ENCODE data around the gene CPEB1.
"Not testable (repeated sequence)": the region's sequence is repeated elsewhere in the genome, so short reads cannot be mapped to it uniquely, and the experiment has no call there.

The CPEB1 gene

DNA sequence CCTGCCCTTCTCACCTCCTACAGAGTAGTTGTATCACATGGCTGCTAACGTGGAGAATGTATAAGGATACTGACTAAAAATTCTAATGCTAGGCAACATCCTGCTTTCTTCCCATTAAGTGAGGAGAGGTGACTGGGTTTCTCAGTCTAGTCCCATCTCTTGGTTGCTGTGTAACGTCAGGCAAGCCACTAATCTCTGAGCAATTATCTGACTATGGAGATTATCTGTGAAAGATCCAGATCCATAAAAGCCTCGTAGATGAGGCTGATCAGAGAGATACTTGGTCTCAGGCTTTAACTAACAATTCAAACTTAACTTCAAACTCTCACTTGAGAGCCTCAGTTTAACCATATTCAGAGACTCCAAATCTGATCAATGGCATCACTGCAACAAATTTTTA is 102.2 kb downstream of the CPEB1 start:
- DNase-seq (ENCODE audit: low read depth) = no peak

DNA sequence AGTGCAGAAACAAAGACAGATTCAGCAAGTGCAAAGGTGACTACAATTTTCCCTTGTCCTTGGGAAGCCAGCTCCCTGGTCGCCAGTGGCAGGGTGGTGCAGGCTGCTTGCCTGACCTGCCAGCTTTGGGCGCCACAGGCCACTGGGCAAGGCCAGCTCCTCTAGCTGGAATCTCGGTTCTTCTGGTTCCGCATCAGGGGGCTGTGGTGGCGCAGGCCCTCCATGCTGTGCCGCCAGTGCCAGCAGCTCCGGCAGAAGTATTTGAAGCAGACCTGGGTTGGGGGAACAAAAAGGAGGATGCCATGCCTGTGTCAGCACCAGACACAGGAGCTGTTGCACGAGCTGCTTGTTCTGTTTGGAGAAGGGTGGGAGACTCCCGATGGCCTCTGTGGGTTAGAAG is 102.7 kb downstream of the CPEB1 start:
- DNase-seq (ENCODE audit: low read depth) = no peak

DNA sequence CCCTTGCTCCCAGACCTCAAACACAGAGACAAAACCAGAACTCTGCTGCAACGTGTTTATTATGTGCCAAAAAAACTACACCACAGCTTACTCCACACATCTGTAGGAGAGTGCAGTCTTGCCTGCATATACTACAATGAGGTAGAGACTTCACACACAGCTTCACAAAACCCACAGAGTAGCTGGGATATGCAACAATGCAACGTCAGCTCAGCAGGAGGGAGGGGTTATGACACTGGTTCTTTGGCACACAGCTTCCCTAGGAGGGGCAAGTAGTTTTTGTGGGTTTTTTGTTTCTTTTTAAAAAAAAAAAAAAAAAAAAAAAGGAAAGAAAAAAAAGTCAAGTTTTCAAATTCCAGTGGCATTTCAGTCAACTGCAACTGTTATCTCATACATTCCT is 104.0 kb downstream of the CPEB1 start:
- peak; percentile 82 for DNase-seq (ENCODE audit: low read depth)

DNA sequence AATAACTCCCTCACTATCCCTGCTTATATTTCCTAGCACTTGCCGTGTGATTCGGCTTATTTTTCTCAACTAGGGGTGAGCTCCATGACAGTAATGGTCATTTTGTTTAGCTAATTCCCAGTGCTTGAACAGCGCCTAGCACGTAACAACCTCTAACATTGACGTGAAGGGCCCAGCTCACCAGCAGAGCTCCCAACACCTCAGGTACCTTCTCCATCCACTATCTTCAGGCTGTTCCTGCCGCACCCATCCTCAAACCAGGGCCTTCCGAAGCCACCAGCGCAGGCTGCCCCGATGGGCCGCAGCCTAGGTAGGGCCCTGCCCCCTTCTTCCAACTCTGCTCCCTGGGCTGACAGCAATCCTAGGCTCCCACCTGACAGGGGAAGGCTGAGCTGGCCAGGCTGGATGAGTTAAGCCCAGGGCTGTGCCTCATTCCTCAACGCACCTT is 106.2 kb downstream of the CPEB1 start:
- DNase-seq (ENCODE audit: low read depth) = peak; percentile 31

DNA sequence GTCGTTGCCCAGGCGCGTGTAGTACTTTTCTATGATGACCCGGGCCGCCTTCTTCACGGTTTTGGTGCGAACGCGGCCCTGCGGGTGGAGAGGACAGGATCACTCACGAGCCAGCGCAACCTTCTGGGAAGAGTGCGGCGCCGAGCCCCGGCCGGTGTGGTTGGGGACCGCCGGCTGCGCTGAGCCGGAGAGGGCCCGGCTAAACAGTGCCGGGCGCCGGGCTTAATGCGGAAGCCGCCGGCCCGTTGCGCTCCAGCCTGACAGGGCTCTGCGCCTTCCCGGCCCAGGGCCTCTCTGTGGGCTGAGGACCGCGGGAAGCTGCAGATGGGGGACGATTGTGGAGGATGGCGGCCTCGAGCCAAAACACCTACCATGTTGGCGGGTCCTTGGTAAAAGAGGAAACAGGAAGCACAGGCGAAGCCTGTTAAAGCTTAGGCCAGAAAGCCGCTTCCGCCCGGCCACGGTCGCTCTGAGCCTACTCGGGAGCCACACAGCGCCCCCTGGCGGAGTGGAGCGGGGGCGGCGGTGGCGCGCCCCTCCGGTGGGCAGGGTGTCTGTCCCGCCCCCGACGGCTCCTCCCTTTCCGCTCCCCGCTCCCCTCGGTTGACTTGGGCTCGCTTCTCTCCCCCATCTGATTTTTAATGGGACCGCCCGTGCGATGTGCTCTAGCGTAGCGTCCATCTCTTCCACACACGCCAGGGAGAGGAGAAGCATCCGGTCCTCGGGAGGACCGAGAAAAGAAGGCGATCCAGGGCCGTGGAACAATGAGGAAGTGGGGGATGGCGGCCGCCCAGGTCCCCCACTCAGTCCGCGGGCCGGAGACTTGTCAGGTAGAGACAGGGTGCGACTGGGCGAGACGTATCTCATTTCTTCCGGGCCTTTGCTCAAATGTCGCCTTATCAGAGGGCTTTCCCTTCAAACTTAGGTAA is 106.8 kb downstream of the CPEB1 start, which contains the start of gene RPS17:
RPS17 (minus strand) TSS at position 403 of the 929 bp plus-strand sequence; CDS start at position 374, 29 bp downstream.
- peak; percentile 93 for DNase-seq (ENCODE audit: low read depth)

DNA sequence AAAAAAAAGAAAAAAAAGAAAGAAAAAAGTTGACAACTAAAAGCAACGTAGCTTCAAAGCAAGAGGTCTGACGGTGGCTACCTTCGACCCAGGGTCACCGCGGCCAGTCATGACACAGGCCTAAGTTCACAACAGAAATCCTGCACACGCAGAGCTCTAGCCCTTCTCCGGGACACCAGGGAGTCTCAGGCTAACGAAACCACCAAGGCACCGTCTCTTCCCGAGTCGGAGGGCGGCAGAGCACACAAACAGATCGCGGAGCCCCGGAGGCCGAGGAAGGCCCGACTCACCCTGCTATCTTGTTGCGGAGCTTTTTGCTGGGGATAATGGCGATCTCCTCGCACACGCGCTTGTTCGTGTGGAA is 107.5 kb downstream of the CPEB1 start:
- DNase-seq (ENCODE audit: low read depth) = peak; percentile 11

DNA sequence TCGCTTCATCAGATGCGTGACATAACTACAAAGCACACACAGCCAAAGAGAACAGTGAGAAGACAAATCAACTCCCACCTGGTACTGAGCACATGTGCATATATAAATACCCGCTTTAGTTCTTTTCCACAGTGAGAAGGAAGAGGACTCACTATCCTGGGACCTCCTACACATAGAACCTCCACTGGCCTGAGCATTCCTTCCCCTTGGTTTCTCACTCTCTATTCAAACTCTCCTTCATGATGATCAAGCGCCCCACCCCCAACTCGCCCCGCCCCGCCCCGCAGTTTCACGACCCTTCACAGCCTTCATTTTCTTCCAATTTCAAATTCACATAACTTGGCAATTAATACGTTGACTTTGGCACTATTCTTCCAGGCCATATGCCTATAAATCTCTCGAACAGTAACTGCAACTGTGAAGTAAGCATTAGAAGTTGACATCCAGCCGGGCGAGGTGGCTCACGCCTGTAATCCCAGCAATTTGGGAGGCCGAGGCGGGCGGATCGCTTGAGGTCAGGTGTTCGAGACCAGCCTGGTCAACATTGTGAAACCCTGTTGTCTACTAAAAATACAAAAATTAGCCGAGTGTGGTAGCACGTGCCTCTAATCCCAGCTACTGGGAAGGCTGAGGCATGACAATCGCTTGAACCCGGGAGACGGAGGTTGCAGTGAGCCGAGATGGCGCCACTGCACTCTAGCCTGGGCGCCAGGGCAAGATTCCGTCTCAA is 108.0 kb downstream of the CPEB1 start:
- DNase-seq (ENCODE audit: low read depth) = peak; percentile 17

DNA sequence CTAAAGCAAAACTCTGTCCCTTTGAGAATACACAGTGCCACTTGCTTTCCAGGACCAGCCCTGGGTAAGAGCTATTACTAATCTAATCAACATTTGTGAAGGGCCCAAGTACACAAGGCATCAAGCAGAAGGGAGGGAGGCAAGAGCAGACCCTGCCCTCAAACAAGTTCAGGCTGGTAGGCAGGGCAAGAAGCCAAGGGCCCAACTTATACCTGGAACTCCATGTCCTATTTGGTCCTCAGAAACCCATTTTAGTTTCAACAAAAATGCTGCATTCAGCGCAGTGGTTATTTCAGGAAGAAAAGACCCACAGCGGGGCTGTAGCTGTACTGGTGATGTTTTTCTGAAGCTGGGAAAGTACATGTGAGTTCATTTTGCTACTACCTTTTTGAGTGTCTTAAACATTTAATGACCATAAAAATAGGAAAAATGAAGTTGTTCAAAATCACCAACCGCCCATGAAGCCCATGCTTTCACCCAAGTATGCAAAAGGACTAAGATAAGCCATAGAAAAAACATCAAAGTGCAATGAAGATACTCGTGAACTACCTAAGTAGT is 109.7 kb downstream of the CPEB1 start:
- no peak for DNase-seq (ENCODE audit: low read depth)

DNA sequence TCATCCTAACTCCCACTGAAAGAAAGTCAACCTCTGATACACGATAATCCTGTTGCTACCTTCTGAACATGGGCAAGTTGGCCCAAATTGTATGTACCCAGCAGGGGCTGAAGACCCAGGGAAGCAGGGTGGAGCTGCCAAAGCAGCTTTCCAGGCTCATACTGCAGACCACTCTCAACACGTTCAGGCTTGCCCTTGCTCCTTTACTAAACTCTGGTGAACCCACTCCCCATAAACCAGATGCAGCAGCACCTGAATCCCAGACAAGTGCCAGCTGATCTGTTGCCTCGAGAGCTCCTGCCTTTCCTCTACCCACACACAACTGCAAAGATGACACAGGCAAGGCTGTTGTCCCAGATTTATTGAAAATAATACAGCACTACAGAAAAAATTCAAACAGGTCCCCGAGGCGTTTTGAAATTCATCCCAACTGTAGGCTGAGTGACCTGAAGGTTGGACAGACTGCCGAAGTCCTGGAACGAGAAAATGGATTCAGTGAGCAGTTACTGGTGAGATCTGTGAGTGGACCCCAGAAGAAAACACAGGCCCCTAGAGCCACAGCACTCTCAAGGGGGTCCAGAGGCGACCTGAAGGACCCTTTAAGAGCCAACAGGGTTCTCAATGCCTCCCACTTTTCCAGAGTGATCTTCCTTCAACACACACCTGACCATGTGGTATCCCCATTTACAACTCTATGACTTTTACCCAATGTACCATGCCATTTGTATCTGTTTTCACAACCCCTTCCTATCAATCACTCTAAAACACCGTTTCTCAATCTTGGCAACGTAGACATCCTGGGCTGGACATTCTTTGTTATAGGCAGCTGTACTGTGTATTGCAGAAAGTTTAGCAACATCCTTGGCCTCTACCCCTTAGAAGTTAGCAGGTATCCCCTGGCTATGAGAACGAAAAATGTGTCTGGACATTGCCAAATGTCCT is 110.5 kb downstream of the CPEB1 start:
- peak; percentile 34 for DNase-seq (ENCODE audit: low read depth)

DNA sequence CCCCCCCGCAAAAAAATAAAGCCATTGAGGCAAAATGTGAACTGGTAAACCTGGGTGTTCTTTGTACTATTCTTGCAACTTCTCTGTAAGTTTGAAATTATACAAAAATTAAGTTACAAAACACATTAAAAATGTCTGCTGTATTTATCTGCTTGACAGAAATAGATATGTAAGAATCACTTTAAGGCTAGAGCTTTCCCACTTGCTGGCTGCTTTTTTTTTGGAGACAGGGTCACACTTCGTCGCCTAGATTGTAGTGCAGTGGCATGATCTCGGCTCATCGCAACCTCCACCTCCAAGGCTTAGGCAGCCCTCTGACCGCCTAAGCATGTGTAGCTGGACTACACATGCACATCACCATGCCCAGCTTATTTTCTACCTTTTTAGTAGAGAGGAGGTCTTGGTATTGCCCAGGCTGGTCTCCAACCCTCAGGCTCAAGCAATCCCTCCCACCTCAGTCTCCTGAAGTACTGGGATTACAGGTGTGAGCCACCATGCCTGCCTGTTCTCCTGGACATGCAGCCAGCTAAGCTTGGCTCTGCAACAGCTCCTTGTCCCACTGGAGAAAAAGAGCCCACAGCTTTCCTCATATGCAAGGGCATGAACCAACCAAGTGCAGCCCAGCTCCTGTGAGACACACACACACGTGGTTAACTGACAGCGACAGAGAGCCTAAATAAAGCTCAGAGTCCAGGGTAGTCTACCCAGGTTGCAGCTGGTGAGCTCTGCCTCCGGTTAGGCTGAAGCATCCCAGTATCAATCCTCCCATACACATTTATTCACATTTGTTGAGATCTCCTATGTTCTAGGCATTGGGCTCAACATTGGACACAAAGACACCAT is 111.4 kb downstream of the CPEB1 start:
- no peak for DNase-seq (ENCODE audit: low read depth)

DNA sequence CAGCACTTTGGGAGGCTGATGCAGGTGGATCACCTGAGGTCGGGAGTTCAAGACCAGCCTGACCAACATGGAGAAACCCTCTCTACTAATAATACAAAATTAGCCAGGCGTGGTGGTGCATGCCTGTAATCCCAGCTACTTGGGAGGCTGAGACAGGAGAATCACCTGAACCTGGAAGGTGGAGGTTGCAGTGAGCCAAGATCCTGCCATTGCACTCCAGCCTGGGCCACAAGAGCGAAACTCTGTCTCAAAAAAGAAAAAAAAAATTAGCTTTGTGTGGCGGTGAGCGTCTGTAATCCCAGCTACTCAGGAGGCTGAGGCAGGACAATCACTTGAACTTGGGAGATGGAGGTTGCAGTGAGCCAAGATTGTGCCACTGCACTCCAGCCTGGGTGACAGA is 112.0 kb downstream of the CPEB1 start:
- not testable (repeated sequence) for DNase-seq (ENCODE audit: low read depth)

DNA sequence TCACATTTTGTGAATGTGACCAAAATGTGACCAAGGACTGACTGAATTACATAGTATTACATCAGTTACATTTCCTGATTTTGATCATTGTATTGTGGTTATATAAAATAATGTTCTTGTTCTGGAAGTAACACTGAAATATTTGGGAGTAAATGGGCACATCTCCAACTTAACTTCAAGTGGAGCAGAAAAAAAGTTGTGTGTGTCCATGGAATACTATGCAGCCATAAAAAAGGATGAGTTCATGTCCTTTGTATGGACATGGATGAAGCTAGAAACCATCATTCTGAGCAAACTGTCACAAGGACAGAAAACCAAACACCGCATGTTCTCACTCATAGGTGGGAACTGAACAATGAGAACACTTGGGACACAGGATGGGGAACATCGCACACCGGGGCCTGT is 112.7 kb downstream of the CPEB1 start:
- DNase-seq (ENCODE audit: low read depth) = not testable (repeated sequence)

DNA sequence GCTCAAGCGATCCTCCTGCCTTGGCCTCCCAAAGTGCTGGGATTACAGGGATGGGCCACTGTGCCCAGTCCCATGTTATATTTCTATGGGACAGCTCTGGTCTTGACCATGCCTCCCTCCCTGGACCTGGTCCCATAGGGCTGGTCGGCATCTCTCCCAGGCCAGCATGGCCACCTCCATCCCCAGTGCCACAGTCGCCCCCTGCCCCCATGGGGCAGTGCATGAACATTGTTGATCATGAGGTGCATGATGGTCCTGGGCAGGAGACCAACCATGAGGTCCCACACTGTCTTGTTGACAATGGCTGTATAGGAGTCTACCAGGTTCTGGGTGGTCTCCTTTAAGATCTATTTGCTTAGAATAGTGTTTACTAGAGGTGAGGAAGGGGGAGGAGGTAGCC is 113.4 kb downstream of the CPEB1 start:
- DNase-seq (ENCODE audit: low read depth) = no peak

DNA sequence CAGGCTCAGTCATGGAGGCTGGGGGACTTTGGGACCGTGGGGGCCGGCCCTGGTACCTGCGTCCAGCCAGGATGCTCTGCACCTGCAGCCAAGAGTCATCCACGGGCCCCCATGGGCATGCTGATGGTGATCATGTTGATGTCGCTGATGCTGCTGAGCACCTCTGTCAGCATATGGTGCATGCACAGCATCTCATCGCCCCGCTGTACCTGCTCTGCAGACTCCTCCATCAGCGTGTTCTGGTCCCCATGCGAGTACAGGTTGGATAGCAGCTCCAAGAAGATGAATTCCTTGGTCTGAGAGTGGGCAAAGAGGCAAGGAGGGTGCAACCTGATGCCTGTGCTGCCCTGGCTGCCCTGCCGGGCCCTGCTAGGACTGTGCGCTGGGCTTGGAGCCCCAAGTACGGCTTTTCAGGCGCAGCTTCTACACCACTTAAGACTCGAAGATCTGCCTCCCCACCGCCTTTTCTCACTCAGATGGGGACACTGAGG is 114.1 kb downstream of the CPEB1 start:
- no peak for DNase-seq (ENCODE audit: low read depth)

DNA sequence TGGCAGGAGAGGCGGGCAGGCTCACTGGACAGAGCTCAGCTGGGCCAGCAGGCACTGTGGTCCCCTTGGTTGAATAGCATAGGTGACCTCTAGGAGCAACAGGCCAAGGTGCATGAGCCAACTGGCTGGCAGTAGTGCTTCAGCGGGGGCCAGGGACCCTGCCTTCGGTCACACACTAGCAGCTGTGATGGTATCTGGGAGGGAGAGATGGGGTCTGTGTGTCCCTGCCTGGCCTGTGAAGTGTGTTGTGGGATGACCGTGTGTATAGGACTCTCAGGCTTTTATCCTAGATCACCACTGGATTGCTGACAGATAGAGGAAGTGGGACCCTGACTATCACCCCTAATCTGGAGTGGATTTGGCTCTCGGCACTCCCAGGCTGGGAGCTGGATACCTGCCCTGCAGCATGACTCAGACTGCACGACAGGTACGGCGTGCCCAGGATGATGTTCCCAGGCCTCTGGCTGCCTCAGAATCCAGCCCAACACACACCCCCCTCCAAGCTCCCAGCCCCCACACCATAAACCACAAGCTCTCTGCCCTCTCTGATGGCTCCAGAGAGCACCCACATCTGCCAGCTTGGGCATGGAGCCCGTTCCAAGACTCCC is 114.7 kb downstream of the CPEB1 start:
- DNase-seq (ENCODE audit: low read depth) = no peak

DNA sequence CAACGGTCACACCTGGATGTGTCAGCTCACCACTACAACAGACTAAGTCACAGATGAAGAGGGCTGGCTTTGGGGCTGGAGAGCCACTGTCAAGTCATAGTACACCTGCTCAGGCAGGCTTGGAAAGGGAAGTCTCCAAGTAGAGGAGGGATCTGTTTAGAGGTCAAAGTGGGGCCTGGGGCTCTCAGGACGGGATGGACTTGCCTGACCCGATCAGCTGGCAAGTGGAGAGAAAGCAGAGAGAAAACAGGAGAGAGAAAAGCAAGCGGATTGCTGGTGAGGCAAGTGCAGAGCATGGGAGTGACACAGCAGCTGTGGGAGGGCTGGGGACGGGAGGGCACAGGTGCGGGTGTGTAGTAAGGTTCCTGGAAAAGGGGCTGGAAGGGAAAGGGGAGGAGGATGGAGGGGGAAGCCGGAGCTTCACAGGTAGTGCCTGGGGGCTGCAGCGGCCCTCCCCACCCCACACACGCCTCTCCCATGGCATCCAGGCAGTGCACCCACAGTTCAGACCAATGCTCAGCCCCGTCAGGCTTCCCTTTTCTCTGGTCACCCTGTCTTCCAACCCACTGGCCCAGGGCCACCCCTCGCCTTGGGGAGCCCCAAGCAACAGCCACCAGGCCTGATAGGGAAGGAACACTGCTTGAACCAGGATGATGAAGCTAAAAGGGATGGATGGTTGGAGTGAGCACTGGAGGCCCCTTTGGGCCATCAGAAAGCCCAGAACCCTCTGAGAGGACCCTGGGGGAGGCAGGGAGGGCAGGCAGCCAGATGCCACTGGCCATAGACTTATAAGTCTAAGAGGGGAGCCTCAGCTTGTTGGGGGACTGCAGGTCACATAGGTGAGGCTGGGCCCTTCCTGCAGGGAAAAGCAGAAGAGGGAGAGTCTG is 115.4 kb downstream of the CPEB1 start:
- no peak for DNase-seq (ENCODE audit: low read depth)

DNA sequence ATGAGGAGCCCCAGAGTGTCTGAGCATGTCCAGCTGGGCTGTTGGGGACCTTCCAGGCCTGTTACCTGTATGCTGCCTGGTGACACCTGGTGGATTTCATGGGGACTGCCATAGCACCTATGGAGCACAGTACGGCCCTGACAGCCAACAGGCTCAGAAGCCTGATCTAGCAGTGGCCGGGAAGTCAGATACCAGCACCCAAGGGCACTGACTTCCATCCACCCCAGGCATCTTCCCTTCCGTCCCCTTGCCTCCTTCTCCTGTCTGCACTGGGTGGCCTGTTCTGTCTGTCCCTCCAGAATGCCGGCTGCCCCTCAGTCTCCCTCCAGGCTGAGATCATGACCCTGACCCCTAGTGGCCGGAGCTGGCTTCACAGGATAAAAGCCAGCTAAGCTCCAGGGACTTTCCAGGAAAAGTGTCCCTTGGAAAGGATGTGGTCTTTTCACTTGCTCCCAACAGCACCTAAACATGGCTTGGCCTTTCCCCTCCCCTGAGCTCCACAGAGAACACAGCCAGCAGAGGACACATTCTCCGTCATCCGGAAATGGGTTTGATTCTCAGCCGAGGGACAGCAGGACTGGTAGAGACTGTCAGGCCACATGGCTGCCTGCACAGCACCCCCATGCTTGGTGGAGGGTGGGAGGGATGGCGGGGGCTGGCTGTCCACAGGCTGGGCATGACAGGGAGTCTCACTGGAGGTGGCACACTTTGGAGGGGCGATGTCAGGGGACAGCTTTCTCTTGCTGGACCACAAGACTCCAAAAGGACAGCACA is 116.4 kb downstream of the CPEB1 start:
- peak; percentile 59 for DNase-seq (ENCODE audit: low read depth)

DNA sequence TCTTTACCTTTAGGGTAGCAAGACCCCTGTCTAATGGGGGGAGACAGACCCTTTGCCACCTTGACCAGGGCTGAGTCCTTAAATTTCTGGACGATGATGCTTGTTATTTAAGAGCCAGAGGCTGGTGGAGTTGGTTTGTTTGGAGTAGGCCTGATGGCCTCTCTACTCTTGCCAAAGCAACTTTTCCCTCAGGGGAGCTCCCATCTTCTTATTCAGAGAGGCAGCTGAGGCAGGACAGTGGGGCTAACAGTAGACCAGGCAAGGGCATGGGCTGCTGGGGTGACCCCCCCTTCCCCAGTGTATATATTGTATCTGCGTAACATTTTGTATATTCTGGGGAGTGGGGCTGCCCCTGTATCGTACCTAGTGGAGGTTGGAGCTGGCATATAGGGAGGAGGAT is 117.2 kb downstream of the CPEB1 start:
- DNase-seq (ENCODE audit: low read depth) = no peak
